HEK293 (cell line): ENCODE measurements around the gene RPS6KA2.

Experiments
- CTCF ChIA-PET: fragments of 350-600 bp; formaldehyde crosslinking; extraction: SDS; loops from one replicate; lab custom pipeline; 2021; ENCODE audit warnings: antibody characterized with exemption; lab: Yijun Ruan, JAX
- POLR2A ChIA-PET: fragments of 300-600 bp; formaldehyde crosslinking; extraction: SDS; loops from one replicate; lab custom pipeline; 2020; ENCODE audit warnings: antibody characterized with exemption, inconsistent platforms; lab: Yijun Ruan, JAX
- H3K27ac ChIP-seq: fragments of 200-500 bp; sonication (Bioruptor generic); 2 replicates; pipeline ENCODE4 v1.5.1; 2014; ENCODE audit warnings: low read depth, low read length, control low read depth, inconsistent platforms; ENCODE audit errors: extremely low read depth
- H3K36me3 ChIP-seq, 2 experiments: fragments of 200-500 bp in 1 of 2; sonication (Bioruptor generic) in 1 of 2; 1 replicate in 1 of 2; 2 replicates in 1 of 2; pipeline ENCODE4 v1.5.1; 2014 to 2017; ENCODE audit warnings: inconsistent platforms in 2 of 2, low read length in 2 of 2; ENCODE audit not compliant: control insufficient read depth in 2 of 2, insufficient read depth in 1 of 2
- H3K4me1 ChIP-seq: fragments of 200-500 bp; sonication (Bioruptor generic); 2 replicates; pipeline ENCODE4 v1.5.1; 2014; ENCODE audit warnings: mild to moderate bottlenecking, low read length, inconsistent platforms; ENCODE audit not compliant: control insufficient read depth, insufficient read depth
- H3K4me3 ChIP-seq: 2 replicates; pipeline ENCODE4 v1.5.1; 2011; ENCODE audit warnings: low read depth, mild to moderate bottlenecking, control low read depth, low read length, moderate library complexity
- H3K9me3 ChIP-seq: fragments of 200-500 bp; sonication (Bioruptor generic); 2 replicates; pipeline ENCODE4 v1.5.1; 2014; ENCODE audit warnings: low read depth, low read length, inconsistent platforms; ENCODE audit not compliant: control insufficient read depth, insufficient read depth
- HIC1 ChIP-seq: fragments of 450-650 bp; formaldehyde crosslinking; IDR thresholded peaks from 2 replicates; pipeline ENCODE4 v1.5.1; 2016; ENCODE audit warnings: missing biosample characterization, missing genetic modification characterization
- KLF7 ChIP-seq: fragments of 450-650 bp; formaldehyde crosslinking; IDR thresholded peaks from 2 replicates; pipeline ENCODE4 v1.5.1; 2016; ENCODE audit warnings: missing biosample characterization, missing genetic modification characterization, borderline replicate concordance
- SCRT1 ChIP-seq: fragments of 450-650 bp; formaldehyde crosslinking; IDR thresholded peaks from 2 replicates; pipeline ENCODE4 v1.5.1; 2016; ENCODE audit warnings: missing biosample characterization, missing genetic modification characterization, borderline replicate concordance
- SP7 ChIP-seq: fragments of 450-650 bp; formaldehyde crosslinking; IDR thresholded peaks from 2 replicates; pipeline ENCODE4 v1.5.1; 2016; ENCODE audit warnings: missing biosample characterization, missing genetic modification characterization
- WT1 ChIP-seq: fragments of 450-650 bp; formaldehyde crosslinking; IDR thresholded peaks from 2 replicates; pipeline ENCODE4 v1.5.1; 2016; ENCODE audit warnings: missing biosample characterization, missing genetic modification characterization
- ZNF148 ChIP-seq: fragments of 450-650 bp; formaldehyde crosslinking; IDR thresholded peaks from 2 replicates; pipeline ENCODE4 v1.5.0; 2017; ENCODE audit warnings: missing biosample characterization, missing genetic modification characterization, borderline replicate concordance
- ZNF335 ChIP-seq: fragments of 450-650 bp; formaldehyde crosslinking; conservative IDR thresholded peaks from 2 replicates; pipeline ENCODE4 v1.5.1; 2016; ENCODE audit warnings: missing biosample characterization, missing genetic modification characterization
- ZNF341 ChIP-seq: fragments of 450-650 bp; formaldehyde crosslinking; IDR thresholded peaks from 2 replicates; pipeline ENCODE4; 2016; ENCODE audit warnings: low read depth, missing biosample characterization, missing genetic modification characterization
- ZNF513 ChIP-seq: fragments of 450-650 bp; IDR thresholded peaks from 2 replicates; pipeline ENCODE4 v1.5.1; 2018; ENCODE audit warnings: missing biosample characterization, missing genetic modification characterization
- ZNF548 ChIP-seq: fragments of 450-650 bp; formaldehyde crosslinking; IDR thresholded peaks from 2 replicates; pipeline ENCODE4 v1.5.1; 2016; ENCODE audit warnings: missing biosample characterization, missing genetic modification characterization
- ZNF610 ChIP-seq: fragments of 450-650 bp; formaldehyde crosslinking; IDR thresholded peaks from 2 replicates; pipeline ENCODE4 v1.5.1; 2016; ENCODE audit warnings: missing biosample characterization, missing genetic modification characterization, borderline replicate concordance
- ZSCAN30 ChIP-seq: fragments of 450-650 bp; IDR thresholded peaks from 2 replicates; pipeline ENCODE4 v1.5.1; 2018; ENCODE audit warnings: missing biosample characterization, mild to moderate bottlenecking, missing genetic modification characterization, moderate library complexity

Gene RPS6KA2

GRCh38 chr6:166624275-166624674, 2.8 kb downstream of the RPS6KA2 start (continued):
- TF ChIP-seq ZNF148 (tag by site-specific recombination) = no peak

- Histone ChIP-seq H3K9me3 (no peaks in the 10 kb centered on the region), H3K27ac (no peak overlapping the region), H3K36me3 (peaks cover 0 to 7% of the 10 kb centered on the region in 2 experiments; a peak in 1 of 3 replicates), H3K4me1 (peaks cover 2% of the 10 kb centered on the region), H3K4me3 (no peak overlapping the region)
- TF ChIP-seq ZSCAN30 (tag by site-specific recombination) = no peak
- ChIA-PET CTCF (interaction anchor here (0.6 to 1.7 kb wide), 5 partner anchors 152 to 524 kb away, joined by 3 read pairs; no protein-coding TSS in a partner anchor), POLR2A (no interaction called here)
Measured at GRCh38 chr6:166623318-166623717, 3.7 kb downstream of the RPS6KA2 start.

- ChIA-PET POLR2A (interaction anchor here (1.0 kb wide), 1 partner anchor 9 kb away, joined by 4 read pairs; no protein-coding TSS in a partner anchor), CTCF (interaction anchor here (0.6 to 0.9 kb wide), 4 partner anchors 21 to 154 kb away, joined by 3 to 7 read pairs (median 4); no protein-coding TSS in a partner anchor)
- no peak overlapping the region for H3K27ac ChIP-seq
- H3K4me1 ChIP-seq = no peaks in the 10 kb centered on the region; the same call in 1 of the 2 replicates
- TF ChIP-seq WT1 (tag by site-specific recombination) = no peak
- no peak for TF ChIP-seq SP7 (tag by site-specific recombination)
- TF ChIP-seq ZNF610 (tag by site-specific recombination) = no peak
- no peak for TF ChIP-seq ZNF513 (tag by site-specific recombination)
- no peak for TF ChIP-seq ZNF548 (tag by site-specific recombination)
- no peak for TF ChIP-seq HIC1
- no peak for TF ChIP-seq ZNF341 (tag by site-specific recombination)
- TF ChIP-seq ZNF335 (tag by site-specific recombination) = no peak
- no peak for TF ChIP-seq KLF7 (tag by site-specific recombination)
- no peak for TF ChIP-seq SCRT1 (tag by site-specific recombination)
- no peak overlapping the region for H3K4me3 ChIP-seq
- H3K36me3 ChIP-seq = peaks cover 0 to 10% of the 10 kb centered on the region in 2 experiments; a peak in 1 of 3 replicates
- H3K9me3 ChIP-seq = no peaks in the 10 kb centered on the region
Measured at GRCh38 chr6:166621114-166621540, 5.9 kb downstream of the RPS6KA2 start.
